IMR-90 (cell line): ENCODE results near the gene FREM3. TPM values are rescaled to one million over a fixed set of nuclear protein-coding genes. Genes with fewer than 3 reads are reported as not detected.

ENCODE experiments used
- ATAC-seq: fragments of 200-7000 bp; cut with Tn5 transposase; 2 replicates; pipeline ENCODE4 v1.9.1; 2020; ENCODE audit warnings: low read depth, mild to moderate bottlenecking, moderate library complexity
- BruUV-seq: library from RNA; stranded (reverse); fragments of 400-500 nt; replicated peaks from 2 replicates; lab custom pipeline; 2021; lab: Mats Ljungman, UMichigan
- CTCF ChIA-PET: fragments of 300-600 bp; formaldehyde crosslinking; extraction: SDS; loops from one replicate; lab custom pipeline; 2021; ENCODE audit warnings: antibody characterized with exemption; lab: Yijun Ruan, JAX
- POLR2A ChIA-PET: fragments of 300-600 bp; sonication (Branson Sonifier 250); formaldehyde crosslinking; loops from one replicate; lab custom pipeline; 2022; ENCODE audit warnings: antibody characterized with exemption; ENCODE audit not compliant: unreplicated experiment; lab: Charles Lee
- DNase-seq: peaks from one replicate; pipeline ENCODE4 v3.0.0; 2013
- H2AFZ ChIP-seq: replicated peaks from 2 replicates; pipeline ENCODE3; 2013; ENCODE audit warnings: low read length, mild to moderate bottlenecking; ENCODE audit not compliant: poor library complexity
- H2AK5ac ChIP-seq: 2 replicates; pipeline ENCODE4 v1.6.1; 2013; ENCODE audit warnings: low read depth, low read length, inconsistent platforms
- H2AK9ac ChIP-seq: replicated peaks from 2 replicates; pipeline ENCODE3; 2013; ENCODE audit warnings: mild to moderate bottlenecking, low read depth, low read length, moderate library complexity; ENCODE audit not compliant: poor library complexity
- H2BK120ac ChIP-seq: 2 replicates; pipeline ENCODE4 v1.6.1; 2013; ENCODE audit warnings: low read depth, low read length, inconsistent platforms
- H2BK15ac ChIP-seq: 3 replicates; pipeline ENCODE4 v1.6.1; 2013; ENCODE audit warnings: low read depth, low read length, inconsistent platforms
- H2BK20ac ChIP-seq: 2 replicates; pipeline ENCODE4 v1.6.1; 2013; ENCODE audit warnings: low read depth, mild to moderate bottlenecking, inconsistent platforms, low read length, moderate library complexity
- H2BK5ac ChIP-seq: 2 replicates; pipeline ENCODE4 v1.6.1; 2013; ENCODE audit warnings: mild to moderate bottlenecking, low read depth, low read length, inconsistent platforms; ENCODE audit not compliant: poor library complexity, severe bottlenecking
- H3K14ac ChIP-seq: replicated peaks from 2 replicates; pipeline ENCODE4 v1.6.1; 2013; ENCODE audit warnings: low read depth, low read length, inconsistent platforms
- H3K18ac ChIP-seq: 2 replicates; pipeline ENCODE4 v1.6.1; 2013; ENCODE audit warnings: low read depth, low read length, control low read depth
- H3K23ac ChIP-seq: 2 replicates; pipeline ENCODE4 v1.6.1; 2013; ENCODE audit warnings: low read depth, low read length, inconsistent platforms
- H3K27ac ChIP-seq: 2 replicates; pipeline ENCODE4 v1.5.1; 2013; ENCODE audit warnings: mild to moderate bottlenecking, control low read depth, low read length; ENCODE audit not compliant: insufficient read depth
- H3K27me3 ChIP-seq: 2 replicates; pipeline ENCODE4 v1.6.1; 2013; ENCODE audit warnings: low read length; ENCODE audit not compliant: control insufficient read depth, insufficient read depth
- H3K36me3 ChIP-seq: 2 replicates; pipeline ENCODE4 v1.6.1; 2013; ENCODE audit warnings: low read length, mixed read lengths; ENCODE audit not compliant: control insufficient read depth, insufficient read depth
- H3K4ac ChIP-seq: 2 replicates; pipeline ENCODE4 v1.6.1; 2013; ENCODE audit warnings: low read depth, low read length, inconsistent platforms
- H3K4me1 ChIP-seq: 2 replicates; pipeline ENCODE4 v1.6.1; 2013; ENCODE audit warnings: low read length, mixed read lengths; ENCODE audit not compliant: control insufficient read depth, insufficient read depth
- H3K4me2 ChIP-seq: 2 replicates; pipeline ENCODE4 v1.6.1; 2013; ENCODE audit warnings: low read depth, mild to moderate bottlenecking, control low read depth, low read length, moderate library complexity
- H3K4me3 ChIP-seq: 2 replicates; pipeline ENCODE4 v1.5.1; 2013; ENCODE audit warnings: low read depth, mild to moderate bottlenecking, control low read depth, low read length, moderate library complexity; ENCODE audit not compliant: insufficient read depth
- H3K56ac ChIP-seq: 2 replicates; pipeline ENCODE4 v1.6.1; 2013; ENCODE audit warnings: low read length, inconsistent platforms; ENCODE audit not compliant: insufficient read depth; ENCODE audit errors: extremely low read depth
- H3K79me1 ChIP-seq, 2 experiments: 2 replicates each; pipeline ENCODE4 v1.6.1; 2013; ENCODE audit warnings: low read length in 2 of 2, inconsistent platforms in 1 of 2, low read depth in 1 of 2
- H3K9ac ChIP-seq: 2 replicates; pipeline ENCODE4 v1.6.1; 2013; ENCODE audit warnings: low read depth, low read length, control low read depth
- H3K9me1 ChIP-seq: 2 replicates; pipeline ENCODE4 v1.6.1; 2013; ENCODE audit warnings: low read length, inconsistent platforms; ENCODE audit not compliant: insufficient read depth
- H3K9me3 ChIP-seq: 2 replicates; pipeline ENCODE4 v1.6.1; 2013; ENCODE audit warnings: low read length; ENCODE audit not compliant: control insufficient read depth, insufficient read depth
- H4K20me1 ChIP-seq: 2 replicates; pipeline ENCODE4 v1.6.1; 2013; ENCODE audit warnings: low read length, inconsistent platforms; ENCODE audit not compliant: insufficient read depth
- H4K5ac ChIP-seq: 2 replicates; pipeline ENCODE4 v1.6.1; 2013; ENCODE audit warnings: mild to moderate bottlenecking, low read depth, low read length, control low read depth
- H4K8ac ChIP-seq, 2 experiments: 2 replicates each; pipeline ENCODE4 v1.6.1; 2013; ENCODE audit warnings: low read depth in 2 of 2, low read length in 2 of 2, control low read depth in 1 of 2, inconsistent platforms in 1 of 2
- H4K91ac ChIP-seq: 2 replicates; pipeline ENCODE4 v1.6.1; 2013; ENCODE audit warnings: low read depth, low read length, inconsistent platforms; ENCODE audit not compliant: insufficient read depth
- BHLHE40 ChIP-seq: fragments of 150-350 bp; IDR thresholded peaks from 2 replicates; pipeline ENCODE4 v1.6.1; 2016; ENCODE audit warnings: mild to moderate bottlenecking, low read depth, low read length
- CEBPB ChIP-seq: IDR thresholded peaks from 2 replicates; pipeline ENCODE4 v1.6.1; 2012; ENCODE audit warnings: low read depth, low read length, improper control_type of control experiment
- CHD1 ChIP-seq: IDR thresholded peaks from 2 replicates; pipeline ENCODE4 v1.6.1; 2012; ENCODE audit warnings: low read depth, low read length, improper control_type of control experiment
- CTCF ChIP-seq: conservative IDR thresholded peaks from 2 replicates; pipeline ENCODE4 v1.5.1; 2012; ENCODE audit warnings: mild to moderate bottlenecking, low read depth, low read length, improper control_type of control experiment
- ELK1 ChIP-seq: fragments of 150-350 bp; IDR thresholded peaks from 2 replicates; pipeline ENCODE4 v1.6.1; 2016; ENCODE audit warnings: low read depth, mild to moderate bottlenecking, low read length, moderate library complexity, borderline replicate concordance
- FOS ChIP-seq: fragments of 150-350 bp; IDR thresholded peaks from 2 replicates; pipeline ENCODE4 v1.6.1; 2016; ENCODE audit warnings: low read depth, low read length
- MAFK ChIP-seq: IDR thresholded peaks from 2 replicates; pipeline ENCODE4 v1.6.1; 2012; ENCODE audit warnings: low read depth, low read length, improper control_type of control experiment
- MAZ ChIP-seq: IDR thresholded peaks from 2 replicates; pipeline ENCODE4 v1.6.1; 2012; ENCODE audit warnings: low read depth, mild to moderate bottlenecking, low read length, improper control_type of control experiment, moderate library complexity, borderline replicate concordance
- MXI1 ChIP-seq: IDR thresholded peaks from 2 replicates; pipeline ENCODE4 v1.6.1; 2012; ENCODE audit warnings: low read depth, mild to moderate bottlenecking, low read length, moderate library complexity, borderline replicate concordance
- NFE2L2 ChIP-seq: fragments of 150-350 bp; IDR thresholded peaks from 2 replicates; pipeline ENCODE4 v1.6.1; 2016; ENCODE audit warnings: low read depth, mild to moderate bottlenecking, low read length
- POLR2A ChIP-seq: IDR thresholded peaks from 2 replicates; pipeline ENCODE4 v1.6.1; 2012; ENCODE audit warnings: mild to moderate bottlenecking, low read depth, low read length
- RAD21 ChIP-seq: IDR thresholded peaks from 2 replicates; pipeline ENCODE4 v1.6.1; 2012; ENCODE audit warnings: low read length, improper control_type of control experiment
- RCOR1 ChIP-seq: IDR thresholded peaks from 2 replicates; pipeline ENCODE4 v1.6.1; 2012; ENCODE audit warnings: mild to moderate bottlenecking, low read length, improper control_type of control experiment; ENCODE audit not compliant: insufficient replicate concordance
- RFX5 ChIP-seq: IDR thresholded peaks from 2 replicates; pipeline ENCODE4 v1.8.0; 2012; ENCODE audit warnings: low read depth, mild to moderate bottlenecking, low read length, moderate library complexity
- SMC3 ChIP-seq: fragments of 150-350 bp; IDR thresholded peaks from 2 replicates; pipeline ENCODE4 v1.6.1; 2016; ENCODE audit warnings: low read depth, mild to moderate bottlenecking, antibody characterized with exemption, low read length, moderate library complexity
- USF2 ChIP-seq: fragments of 150-350 bp; IDR thresholded peaks from 2 replicates; pipeline ENCODE4 v1.6.1; 2017; ENCODE audit warnings: mild to moderate bottlenecking, antibody characterized with exemption, low read length, low read depth
- WGBS, 2 experiments: methylation state at CpG; one replicate each; pipeline versions ENCODE4 v1.1.5 to v1.1.7; 2013; ENCODE audit warnings: missing lambda C conversion rate in 2 of 2; ENCODE audit not compliant: insufficient read length in 1 of 2; ENCODE audit errors: extremely low coverage in 2 of 2; 5-methylcytosine and 5-hydroxymethylcytosine counted together
- dilution Hi-C: fragments of 300-500 bp; cut with HindIII; formaldehyde crosslinking; loops from one replicate; pipeline ENCODE4 v1.14.3; 2018; ENCODE audit warnings: low sequenced_read_pairs; ENCODE audit not compliant: unreplicated experiment
- in situ Hi-C: fragments of 300-500 bp; cut with MboI; formaldehyde crosslinking; loops from 3 replicates; pipeline ENCODE4 v1.14.3; 2019; ENCODE audit warnings: low sequenced_read_pairs, inconsistent platforms, mixed read lengths
- intact Hi-C: fragments of 100-400 bp; cut with micrococcal nuclease; formaldehyde crosslinking; loops from 2 replicates; pipeline ENCODE4 v1.10.0; 2022
- polyA plus RNA-seq, 3 experiments: library from polyadenylated mRNA; depleted of rRNA; stranded (reverse); fragments of >200 nt; gene quantifications; 2 replicates each; pipeline ENCODE4 v1.2.3, GENCODE V29; 2012; ENCODE audit warnings: low replicate concordance in 1 of 3
- total RNA-seq: library from RNA; depleted of rRNA; stranded (reverse); fragments of >200 nt; gene quantifications from 2 replicates; pipeline ENCODE4 v1.2.3, GENCODE V29; 2012

The FREM3 gene
- total and polyA plus RNA-seq, 2 of the 4 experiments (the other 2 are of a cell fraction), result not detected

- no peak overlapping the region for H4K5ac ChIP-seq
- H3K27me3 ChIP-seq, result no peaks in the 10 kb centered on the region
- in situ Hi-C loops (no loop called here), dilution Hi-C loops (no loop called here), intact Hi-C loops (no loop called here)
- no peak overlapping the region for H2BK20ac ChIP-seq
- no peak overlapping the region for H2AK9ac ChIP-seq
- H3K36me3 ChIP-seq, result no peaks in the 10 kb centered on the region
- no peak overlapping the region for H3K18ac ChIP-seq
- no peak overlapping the region for H3K9ac ChIP-seq
- ATAC-seq, result no peak
- TF ChIP-seq NFE2L2 (no peak), BHLHE40 (no peak), SMC3 (no peak), POLR2A (no peak), RFX5 (no peak), MXI1 (no peak), CTCF (no peak), RAD21 (no peak), MAZ (no peak), MAFK (no peak), CEBPB (no peak), ELK1 (no peak), FOS (no peak), RCOR1 (no peak), CHD1 (no peak), USF2 (no peak)
- H4K20me1 ChIP-seq, result no peaks in the 10 kb centered on the region
- no peak overlapping the region for H4K8ac ChIP-seq
- H3K4me1 ChIP-seq, result no peaks in the 10 kb centered on the region
- no peak overlapping the region for H2BK15ac ChIP-seq
- no peak overlapping the region for H3K27ac ChIP-seq
- no peak overlapping the region for H2AFZ ChIP-seq
- H2BK5ac ChIP-seq, result no peak overlapping the region
- no peaks in the 10 kb centered on the region for H3K79me1 ChIP-seq
- H4K91ac ChIP-seq, result no peak overlapping the region
- no TSS peak for BruUV-seq
- no peak overlapping the region for H3K14ac ChIP-seq
- WGBS, 2 experiments, result no CpG with 5 or more reads among the region's 1 CpG
- no peak overlapping the region for H3K56ac ChIP-seq
- no peak overlapping the region for H3K4me3 ChIP-seq
- H3K4ac ChIP-seq, result no peak overlapping the region
- no peak overlapping the region for H2BK120ac ChIP-seq
- ChIA-PET POLR2A (no interaction called here), CTCF (no interaction called here)
- no peak for DNase-seq
- H3K9me1 ChIP-seq, result no peaks in the 10 kb centered on the region
- H3K9me3 ChIP-seq, result no peaks in the 10 kb centered on the region
- no peak overlapping the region for H3K4me2 ChIP-seq
- H3K23ac ChIP-seq, result no peak overlapping the region
- H2AK5ac ChIP-seq, result no peak overlapping the region
These were observed 81.7 kb downstream of the FREM3 start for GRCh38 chr4:143618811-143619210.
